GM19463 (cell line): Measurements from ENCODE around the gene NF1.
"Not testable (repeated sequence)": the region's sequence is repeated elsewhere in the genome, so short reads cannot be mapped to it uniquely, and the experiment has no call there.

Experiments
- ATAC-seq: cut with Tn5 transposase; IDR thresholded peaks from one replicate; pipeline ENCODE4 v1.9.1; 2021; ENCODE audit warnings: mild to moderate bottlenecking, moderate library complexity; ENCODE audit not compliant: unreplicated experiment

Gene NF1

GRCh38 chr17:31293581-31293980 is 198.8 kb downstream of the NF1 start:
- no peak for ATAC-seq

GRCh38 chr17:31294231-31294630 is 199.5 kb downstream of the NF1 start:
- no peak for ATAC-seq

- no peak for ATAC-seq
Observed at GRCh38 chr17:31294820-31295488, 200.2 kb downstream of the NF1 start.

GRCh38 chr17:31295489-31295871 is 200.7 kb downstream of the NF1 start:
- no peak for ATAC-seq

- no peak for ATAC-seq
Observed at GRCh38 chr17:31296142-31296541, 201.4 kb downstream of the NF1 start.

GRCh38 chr17:31297090-31297489 is 202.3 kb downstream of the NF1 start, which contains the start of gene OMG:
Gene OMG (minus strand): TSS chr17:31297239. CDS start chr17:31296331, 908 bp downstream.
- ATAC-seq: no peak

GRCh38 chr17:31299624-31300023 is 204.8 kb downstream of the NF1 start:
- ATAC-seq: no peak

- ATAC-seq: no peak
Observed at GRCh38 chr17:31307640-31308039, 212.9 kb downstream of the NF1 start.

GRCh38 chr17:31308372-31309334 is 213.9 kb downstream of the NF1 start:
- ATAC-seq: no peak

GRCh38 chr17:31309556-31309955 is 214.8 kb downstream of the NF1 start:
- no peak for ATAC-seq

- ATAC-seq: no peak
Observed at GRCh38 chr17:31310260-31310659, 215.5 kb downstream of the NF1 start.

- no peak for ATAC-seq
Observed at GRCh38 chr17:31310886-31311285, 216.1 kb downstream of the NF1 start.

- ATAC-seq: no peak
Observed at GRCh38 chr17:31311526-31311925, 216.7 kb downstream of the NF1 start.

GRCh38 chr17:31312223-31312622 is 217.4 kb downstream of the NF1 start:
- not testable (repeated sequence) for ATAC-seq

GRCh38 chr17:31313982-31314781 is 219.4 kb downstream of the NF1 start, which contains the start of gene EVI2B:
Gene EVI2B (minus strand): TSS chr17:31314054. CDS start chr17:31305609, 8,445 bp downstream.
- no peak for ATAC-seq

- ATAC-seq: no peak
Observed at GRCh38 chr17:31314782-31315100, 220.0 kb downstream of the NF1 start.

GRCh38 chr17:31318298-31318801 is 223.6 kb downstream of the NF1 start:
- ATAC-seq: peak; percentile 59

- no peak for ATAC-seq
Observed at GRCh38 chr17:31318851-31319661, 224.3 kb downstream of the NF1 start.

- ATAC-seq: no peak
Observed at GRCh38 chr17:31320241-31320640, 225.5 kb downstream of the NF1 start.

GRCh38 chr17:31320791-31321190 is 226.0 kb downstream of the NF1 start:
- no peak for ATAC-seq
